Pons (tissue), 1 donor: ENCODE data around the gene KATNIP.
"Not testable (repeated sequence)": the region's sequence is repeated elsewhere in the genome, so short reads cannot be mapped to it uniquely, and the experiment has no call there.

Source experiments
- DNase-seq: peaks from one replicate; pipeline ENCODE4 v3.0.0-alpha.2; 2016; ENCODE audit warnings: low spot score

KATNIP gene

GRCh38 chr16:27538528-27538927 lies 11.4 kb upstream of the KATNIP start:
- DNase-seq: no peak

GRCh38 chr16:27539120-27539519 lies 10.8 kb upstream of the KATNIP start:
- no peak for DNase-seq

DNA sequence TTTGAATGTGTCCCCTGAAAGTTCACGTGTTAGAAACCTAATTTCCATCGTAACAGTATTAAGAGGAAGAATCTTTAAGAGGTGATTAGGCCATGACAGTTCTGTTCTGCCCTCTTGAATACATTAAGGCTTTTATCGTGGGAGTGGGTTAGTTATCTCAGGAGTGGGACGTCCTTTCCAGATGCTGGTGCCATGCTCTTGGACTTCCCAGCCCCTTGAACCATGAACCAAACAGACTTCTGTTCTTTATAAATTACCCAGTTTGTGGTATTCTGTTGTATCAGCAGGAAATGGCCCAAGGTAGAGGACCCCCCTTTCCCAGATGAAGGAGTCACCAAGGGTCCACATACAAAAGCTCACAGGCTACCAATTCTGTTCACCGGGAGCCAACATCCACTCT lies 10.3 kb upstream of the KATNIP start:
- DNase-seq: no peak

DNA sequence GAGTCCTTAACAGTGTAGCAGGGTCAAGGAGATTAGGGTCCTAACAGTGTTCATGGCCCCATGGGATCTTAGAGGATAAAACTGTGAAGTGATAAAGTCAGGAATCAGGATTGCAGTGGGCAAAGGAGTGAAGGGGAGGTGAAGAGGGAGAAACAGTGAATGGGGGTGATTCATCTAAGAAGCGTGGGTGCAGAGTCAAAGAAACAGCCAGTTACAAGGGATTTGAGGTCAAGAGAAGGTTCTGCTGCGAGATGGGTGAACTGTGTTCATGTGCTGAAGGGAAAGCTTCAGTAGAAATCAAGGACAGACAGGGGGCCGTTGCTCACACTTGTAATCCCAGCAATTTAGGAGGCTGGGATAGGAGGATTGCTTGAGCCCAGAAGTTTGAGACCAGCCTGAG lies 6.1 kb upstream of the KATNIP start:
- no peak for DNase-seq

- DNase-seq: no peak
Observed at GRCh38 chr16:27544671-27545070, 5.3 kb upstream of the KATNIP start.

GRCh38 chr16:27547134-27547533 lies 2.8 kb upstream of the KATNIP start:
- DNase-seq: no peak

GRCh38 chr16:27547851-27548250 lies 2.1 kb upstream of the KATNIP start:
- DNase-seq: no peak

GRCh38 chr16:27549464-27549745 lies 539 bp upstream of the KATNIP start:
- no peak for DNase-seq

DNA sequence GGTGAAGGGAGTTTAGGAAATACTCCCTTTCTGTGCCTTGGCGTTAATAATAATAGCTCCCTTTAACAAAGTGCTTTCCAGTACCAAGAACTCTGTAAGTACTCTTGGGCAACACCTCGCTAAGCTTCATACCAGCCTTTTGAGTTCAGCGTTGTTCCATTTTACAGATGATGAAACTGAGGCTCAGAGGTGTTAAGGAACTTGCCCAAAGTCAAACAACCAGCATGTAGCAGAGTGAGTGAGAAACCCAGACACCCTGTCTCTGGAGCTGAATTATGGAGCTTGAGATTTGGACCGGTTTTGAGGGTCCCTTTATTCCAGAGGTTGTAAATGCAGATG lies 607 bp downstream of the KATNIP start:
- DNase-seq: no peak

GRCh38 chr16:27551036-27551435 lies 1.1 kb downstream of the KATNIP start:
- DNase-seq: no peak

GRCh38 chr16:27556471-27556870 lies 6.5 kb downstream of the KATNIP start:
- DNase-seq: no peak

DNA sequence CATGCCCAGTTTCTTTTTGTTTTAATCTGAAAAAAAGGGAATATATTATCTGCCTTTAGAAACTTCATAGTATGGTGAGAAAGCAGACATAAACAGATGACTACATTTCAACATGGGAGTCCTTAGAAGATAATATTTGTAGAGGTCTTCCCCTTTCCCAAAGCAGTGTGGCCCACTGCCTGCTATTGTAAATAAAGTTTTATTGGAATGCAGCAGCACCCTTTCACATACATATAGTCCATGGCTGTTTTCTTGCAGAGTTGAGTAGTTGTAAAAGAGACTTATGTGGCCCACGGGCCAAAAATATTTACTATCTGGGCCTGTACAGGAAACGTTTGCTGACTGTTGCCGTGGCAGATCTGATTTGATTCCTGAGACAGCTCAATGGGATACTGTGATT lies 8.5 kb downstream of the KATNIP start:
- no peak for DNase-seq

DNA sequence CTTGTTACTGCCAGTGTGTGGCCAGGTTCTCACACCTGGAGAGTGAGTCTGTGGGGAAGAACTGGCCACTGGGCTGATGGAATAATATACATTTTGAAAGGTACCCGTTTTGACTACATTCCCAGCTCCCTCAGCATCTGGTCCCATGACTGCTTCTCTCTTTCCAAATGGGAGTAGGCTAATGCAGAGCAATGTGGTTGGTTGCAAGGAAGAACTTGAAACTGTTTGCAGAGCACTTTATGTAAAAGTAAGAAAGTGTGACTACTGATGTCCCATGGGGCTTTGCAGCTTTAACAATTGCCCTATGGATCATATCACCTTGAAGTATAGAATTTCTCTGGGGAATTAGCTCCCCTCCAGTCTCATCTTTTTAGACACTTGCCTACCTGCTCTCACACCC lies 9.0 kb downstream of the KATNIP start:
- no peak for DNase-seq

DNA sequence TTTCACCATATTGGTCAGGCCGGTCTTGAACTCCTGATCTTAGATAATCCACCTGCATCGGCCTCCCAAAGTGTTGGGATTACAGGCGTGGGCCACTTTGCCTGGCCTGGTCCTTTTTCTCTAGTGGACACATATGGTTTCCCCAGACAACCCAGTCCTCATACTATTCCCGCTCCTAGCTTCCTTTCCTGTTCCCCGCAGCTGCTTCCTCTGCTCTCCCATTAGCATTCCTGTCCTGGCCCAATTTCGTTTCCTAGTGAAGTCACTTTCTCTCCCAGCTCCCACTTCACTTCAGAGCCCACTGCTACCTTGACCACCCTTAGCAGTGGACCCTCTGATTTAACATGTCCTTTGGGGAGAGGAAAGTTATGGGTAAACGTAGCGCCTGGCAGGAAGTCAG lies 11.3 kb downstream of the KATNIP start:
- DNase-seq: no peak

GRCh38 chr16:27564224-27564623 lies 14.3 kb downstream of the KATNIP start:
- DNase-seq: no peak

DNA sequence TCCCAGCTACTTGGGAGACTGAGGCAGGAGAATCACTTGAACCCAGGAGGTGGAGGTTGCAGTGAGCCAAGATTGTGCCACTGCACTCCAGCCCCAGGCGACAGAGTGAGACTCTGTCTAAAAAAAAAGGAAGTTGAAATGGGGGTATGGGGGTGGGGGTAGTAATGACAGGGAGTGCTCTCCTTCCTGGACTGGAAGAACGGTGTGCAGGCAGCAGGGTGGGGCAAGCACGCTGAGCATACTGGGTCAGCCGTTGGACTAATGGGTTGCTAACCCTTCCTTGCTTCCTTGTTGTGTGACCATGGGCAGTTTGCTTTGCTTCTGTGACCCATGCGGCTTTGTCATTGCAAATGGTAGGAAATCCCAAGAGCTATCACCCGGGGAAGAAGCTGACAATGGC lies 16.5 kb downstream of the KATNIP start:
- DNase-seq: no peak

GRCh38 chr16:27568077-27568476 lies 18.1 kb downstream of the KATNIP start:
- no peak for DNase-seq

DNA sequence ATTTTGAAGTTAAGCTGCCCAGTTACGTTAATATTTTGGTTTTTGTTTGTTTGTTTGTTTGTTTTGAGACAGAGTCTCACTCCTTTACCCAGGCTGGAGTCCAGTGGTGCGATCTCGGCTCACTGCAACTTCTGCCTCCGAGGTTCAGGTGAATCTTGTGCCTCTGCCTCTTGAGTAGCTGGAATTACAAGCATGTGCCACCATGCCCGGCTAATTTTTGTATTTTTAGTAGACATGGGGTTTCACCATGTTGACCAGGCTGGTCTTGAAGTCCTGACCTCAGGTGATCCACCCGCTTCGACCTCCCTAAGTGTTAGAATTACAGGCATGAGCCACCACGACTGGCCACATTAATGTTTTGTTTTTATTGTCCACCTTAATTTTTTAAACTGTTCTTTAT lies 21.0 kb downstream of the KATNIP start:
- DNase-seq: not testable (repeated sequence)

GRCh38 chr16:27571433-27572326 lies 21.7 kb downstream of the KATNIP start:
- no peak for DNase-seq

DNA sequence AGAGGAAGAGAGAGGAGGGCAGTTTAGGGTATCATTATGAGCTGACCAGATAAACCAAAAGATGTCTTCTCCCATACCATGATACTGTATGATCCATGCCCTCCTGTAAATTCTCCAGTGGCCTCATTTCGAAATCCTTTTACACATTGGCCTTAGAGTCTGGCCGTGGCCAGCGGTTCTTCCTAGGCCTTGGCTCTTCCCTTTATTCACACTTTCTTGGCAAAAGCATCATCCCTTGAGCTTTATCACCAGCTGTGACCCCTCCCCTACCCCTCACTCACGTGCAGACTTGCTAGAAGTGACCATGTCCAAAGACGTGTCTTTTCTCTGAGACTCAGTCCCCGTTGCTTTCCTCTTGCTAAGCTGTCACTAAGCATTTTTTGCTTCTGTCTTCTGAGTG lies 22.8 kb downstream of the KATNIP start:
- no peak for DNase-seq

DNA sequence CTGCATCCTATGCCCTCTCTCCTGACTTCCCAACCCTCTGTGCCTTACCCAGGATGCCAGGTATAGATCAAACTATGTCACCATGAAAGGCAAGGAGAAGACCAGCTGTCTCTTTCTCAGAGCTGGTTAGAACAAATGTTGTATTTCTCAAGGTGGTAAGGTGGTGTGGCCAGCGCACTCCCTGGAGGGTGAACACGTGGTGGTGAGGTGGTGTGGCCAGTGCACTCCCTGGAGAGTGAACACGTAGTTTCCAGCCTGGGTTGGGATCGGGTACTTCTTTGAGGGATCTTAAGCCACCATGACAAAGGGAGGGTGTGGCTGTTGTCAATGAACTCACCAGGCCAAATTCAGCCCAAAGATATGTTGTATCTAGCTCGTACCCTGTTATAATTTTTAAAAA lies 26.8 kb downstream of the KATNIP start:
- no peak for DNase-seq

DNA sequence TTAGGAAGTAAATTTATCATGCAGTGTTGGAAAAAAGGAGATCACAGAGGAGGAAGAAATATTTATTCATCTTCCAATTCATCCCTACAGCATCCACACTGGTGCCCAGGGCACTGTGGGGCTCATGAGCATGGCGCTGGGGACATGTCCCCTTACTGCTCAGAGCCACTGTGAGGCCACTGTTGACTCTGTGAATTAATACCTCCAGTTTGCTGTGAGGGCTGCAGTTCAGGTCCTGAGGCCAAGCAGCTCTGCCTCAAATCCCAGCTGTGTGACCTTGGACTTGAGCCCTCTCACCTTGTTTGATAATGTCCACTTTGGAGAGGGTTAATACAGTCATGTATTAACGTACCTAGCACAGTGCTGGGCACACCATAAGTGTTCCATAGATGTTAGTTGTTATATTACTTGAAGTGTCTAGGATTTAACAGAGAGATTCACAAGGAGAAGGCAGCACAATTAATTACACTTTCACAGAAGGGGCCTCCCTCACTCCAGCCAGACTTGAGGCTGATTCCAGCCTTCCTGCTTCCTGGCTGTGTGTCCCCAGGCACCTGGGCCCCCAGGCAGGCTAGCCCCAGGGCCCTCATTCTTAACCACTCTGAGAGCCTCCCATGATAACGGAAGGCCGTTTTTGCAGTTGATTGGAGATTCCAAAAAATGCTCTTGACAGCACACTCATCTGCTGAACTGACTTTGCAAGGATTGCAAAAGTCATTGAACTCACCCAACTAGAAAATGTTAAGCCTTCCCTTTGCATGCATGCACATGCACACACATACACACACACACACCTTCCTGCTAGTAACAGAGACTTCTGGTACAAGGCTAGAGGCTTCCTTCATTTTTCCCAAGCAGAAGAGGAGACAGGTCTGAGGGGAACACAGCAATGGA lies 29.4 kb downstream of the KATNIP start:
- no peak for DNase-seq

DNA sequence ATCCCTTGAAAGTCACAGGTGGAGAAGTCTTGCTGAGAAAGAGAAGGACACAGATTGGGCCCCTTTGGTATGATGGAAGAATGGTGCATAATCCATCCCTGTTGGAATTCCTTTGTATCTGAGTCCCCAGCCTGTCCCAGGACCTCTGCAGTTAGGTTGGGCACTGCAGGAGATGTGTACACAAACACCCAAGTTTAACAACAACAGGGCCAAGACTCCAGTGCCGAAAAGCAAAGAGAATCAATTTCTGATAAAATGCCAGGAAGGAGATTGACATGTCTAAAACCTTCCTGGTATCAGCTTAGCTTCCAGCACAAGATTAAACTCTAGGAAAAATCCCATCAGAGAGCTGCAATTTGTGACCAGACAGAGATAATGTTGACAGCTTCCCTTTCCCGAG lies 32.9 kb downstream of the KATNIP start:
- DNase-seq: no peak

- no peak for DNase-seq
Observed at GRCh38 chr16:27583634-27584033, 33.7 kb downstream of the KATNIP start.
